GM12891 (cell line): ENCODE measurements around the gene HOTAIR.

ENCODE experiments used
- DNase-seq: peaks from one replicate; pipeline ENCODE4 v3.0.0; 2011; ENCODE audit warnings: low spot score; ENCODE audit not compliant: insufficient read length
- FAIRE-seq: peaks from 2 replicates; lab custom pipeline; 2011; peaks lifted over from hg19 to GRCh38; lab: Jason Lieb, UNC
- PAX5 ChIP-seq: IDR thresholded peaks from 2 replicates; pipeline ENCODE4 v1.6.1; 2011; ENCODE audit warnings: low read length, moderate library complexity, mild to moderate bottlenecking; ENCODE audit not compliant: insufficient read depth, severe bottlenecking
- POLR2A ChIP-seq: IDR thresholded peaks from 2 replicates; pipeline ENCODE4 v1.6.1; 2011; ENCODE audit warnings: low read depth, low read length, control low read depth
- POLR2AphosphoS5 ChIP-seq: IDR thresholded peaks from 2 replicates; pipeline ENCODE4 v1.6.1; 2011; ENCODE audit warnings: low read depth, low read length, control low read depth
- POU2F2 ChIP-seq: IDR thresholded peaks from 2 replicates; pipeline ENCODE4 v1.6.1; 2011; ENCODE audit warnings: low read depth, mild to moderate bottlenecking, control low read depth, low read length, moderate library complexity
- SPI1 ChIP-seq: IDR thresholded peaks from 2 replicates; pipeline ENCODE4 v1.6.1; 2011; ENCODE audit warnings: low read depth, low read length, control low read depth
- TAF1 ChIP-seq: IDR thresholded peaks from 2 replicates; pipeline ENCODE4 v1.6.1; 2011; ENCODE audit warnings: low read depth, low read length, control low read depth

Gene HOTAIR

GRCh38 chr12:54011665-54012532, 37.1 kb upstream of the HOTAIR start:
- FAIRE-seq (no peak), DNase-seq (no peak)
- TF ChIP-seq POLR2AphosphoS5 = no peak
- no peak for TF ChIP-seq POLR2A
- TF ChIP-seq POU2F2 = no peak
- no peak for TF ChIP-seq SPI1
- TF ChIP-seq PAX5 = no peak
- no peak for TF ChIP-seq TAF1

- no peak for DNase-seq
- TF ChIP-seq SPI1 (no peak), POLR2AphosphoS5 (no peak), POLR2A (no peak), TAF1 (no peak), PAX5 (no peak), POU2F2 (no peak)
- FAIRE-seq = no peak
Measured at GRCh38 chr12:54010972-54011664, 36.4 kb upstream of the HOTAIR start.

GRCh38 chr12:54010053-54010971, 35.6 kb upstream of the HOTAIR start:
- FAIRE-seq = no peak
- no peak for TF ChIP-seq POLR2AphosphoS5
- no peak for TF ChIP-seq PAX5
- no peak for TF ChIP-seq TAF1
- DNase-seq = no peak

GRCh38 chr12:54009171-54010052, 34.7 kb upstream of the HOTAIR start:
- FAIRE-seq = no peak
- no peak for DNase-seq

GRCh38 chr12:54008260-54008552, 33.5 kb upstream of the HOTAIR start:
- TF ChIP-seq POU2F2 (no peak), SPI1 (no peak), PAX5 (no peak), POLR2A (no peak), TAF1 (no peak), POLR2AphosphoS5 (no peak)
- FAIRE-seq = no peak
- DNase-seq = no peak

More at GRCh38 chr12:54009171-54010052, 34.7 kb upstream of the HOTAIR start:
- TF ChIP-seq POU2F2 = no peak
- no peak for TF ChIP-seq POLR2A
- no peak for TF ChIP-seq POLR2AphosphoS5
- no peak for TF ChIP-seq PAX5
- no peak for TF ChIP-seq TAF1
- no peak for TF ChIP-seq SPI1

GRCh38 chr12:54007538-54008259, 32.9 kb upstream of the HOTAIR start:
- no peak for DNase-seq
- TF ChIP-seq PAX5 = no peak
- no peak for TF ChIP-seq TAF1
- no peak for TF ChIP-seq POLR2A
- TF ChIP-seq POU2F2 = no peak
- TF ChIP-seq POLR2AphosphoS5 = no peak
- TF ChIP-seq SPI1 = no peak
- FAIRE-seq = no peak

- TF ChIP-seq PAX5 = no peak
- TF ChIP-seq POLR2AphosphoS5 = no peak
- no peak for TF ChIP-seq POLR2A
- TF ChIP-seq POU2F2 = no peak
- no peak for TF ChIP-seq TAF1
- no peak for TF ChIP-seq SPI1
- FAIRE-seq = no peak
- DNase-seq = no peak
Measured at GRCh38 chr12:54006559-54007220, 31.9 kb upstream of the HOTAIR start.

- no peak for TF ChIP-seq POLR2AphosphoS5
- peak; percentile 78 for TF ChIP-seq SPI1
- peak; percentile 90 for FAIRE-seq
- DNase-seq = peak; percentile 79
Measured at GRCh38 chr12:54005853-54006558, 31.3 kb upstream of the HOTAIR start.
